IMR-90 (cell line): Measurements from ENCODE around the gene THSD7B. TPM values are rescaled to one million over a fixed set of nuclear protein-coding genes. Genes with fewer than 3 reads are reported as not detected.

ENCODE experiments used
- ATAC-seq: fragments of 200-7000 bp; cut with Tn5 transposase; 2 replicates; pipeline ENCODE4 v1.9.1; 2020; ENCODE audit warnings: low read depth, mild to moderate bottlenecking, moderate library complexity
- BruUV-seq: library from RNA; stranded (reverse); fragments of 400-500 nt; replicated peaks from 2 replicates; lab custom pipeline; 2021; lab: Mats Ljungman, UMichigan
- CTCF ChIA-PET: fragments of 300-600 bp; formaldehyde crosslinking; extraction: SDS; loops from one replicate; lab custom pipeline; 2021; ENCODE audit warnings: antibody characterized with exemption; lab: Yijun Ruan, JAX
- POLR2A ChIA-PET: fragments of 300-600 bp; sonication (Branson Sonifier 250); formaldehyde crosslinking; loops from one replicate; lab custom pipeline; 2022; ENCODE audit warnings: antibody characterized with exemption; ENCODE audit not compliant: unreplicated experiment; lab: Charles Lee
- DNase-seq: peaks from one replicate; pipeline ENCODE4 v3.0.0; 2013
- H2AFZ ChIP-seq: replicated peaks from 2 replicates; pipeline ENCODE3; 2013; ENCODE audit warnings: low read length, mild to moderate bottlenecking; ENCODE audit not compliant: poor library complexity
- H2AK5ac ChIP-seq: 2 replicates; pipeline ENCODE4 v1.6.1; 2013; ENCODE audit warnings: low read depth, low read length, inconsistent platforms
- H2AK9ac ChIP-seq: replicated peaks from 2 replicates; pipeline ENCODE3; 2013; ENCODE audit warnings: mild to moderate bottlenecking, low read depth, low read length, moderate library complexity; ENCODE audit not compliant: poor library complexity
- H2BK120ac ChIP-seq: 2 replicates; pipeline ENCODE4 v1.6.1; 2013; ENCODE audit warnings: low read depth, low read length, inconsistent platforms
- H2BK15ac ChIP-seq: 3 replicates; pipeline ENCODE4 v1.6.1; 2013; ENCODE audit warnings: low read depth, low read length, inconsistent platforms
- H2BK20ac ChIP-seq: 2 replicates; pipeline ENCODE4 v1.6.1; 2013; ENCODE audit warnings: low read depth, mild to moderate bottlenecking, inconsistent platforms, low read length, moderate library complexity
- H2BK5ac ChIP-seq: 2 replicates; pipeline ENCODE4 v1.6.1; 2013; ENCODE audit warnings: mild to moderate bottlenecking, low read depth, low read length, inconsistent platforms; ENCODE audit not compliant: poor library complexity, severe bottlenecking
- H3K14ac ChIP-seq: replicated peaks from 2 replicates; pipeline ENCODE4 v1.6.1; 2013; ENCODE audit warnings: low read depth, low read length, inconsistent platforms
- H3K18ac ChIP-seq: 2 replicates; pipeline ENCODE4 v1.6.1; 2013; ENCODE audit warnings: low read depth, low read length, control low read depth
- H3K23ac ChIP-seq: 2 replicates; pipeline ENCODE4 v1.6.1; 2013; ENCODE audit warnings: low read depth, low read length, inconsistent platforms
- H3K27ac ChIP-seq: 2 replicates; pipeline ENCODE4 v1.5.1; 2013; ENCODE audit warnings: mild to moderate bottlenecking, control low read depth, low read length; ENCODE audit not compliant: insufficient read depth
- H3K27me3 ChIP-seq: 2 replicates; pipeline ENCODE4 v1.6.1; 2013; ENCODE audit warnings: low read length; ENCODE audit not compliant: control insufficient read depth, insufficient read depth
- H3K36me3 ChIP-seq: 2 replicates; pipeline ENCODE4 v1.6.1; 2013; ENCODE audit warnings: low read length, mixed read lengths; ENCODE audit not compliant: control insufficient read depth, insufficient read depth
- H3K4ac ChIP-seq: 2 replicates; pipeline ENCODE4 v1.6.1; 2013; ENCODE audit warnings: low read depth, low read length, inconsistent platforms
- H3K4me1 ChIP-seq: 2 replicates; pipeline ENCODE4 v1.6.1; 2013; ENCODE audit warnings: low read length, mixed read lengths; ENCODE audit not compliant: control insufficient read depth, insufficient read depth
- H3K4me2 ChIP-seq: 2 replicates; pipeline ENCODE4 v1.6.1; 2013; ENCODE audit warnings: low read depth, mild to moderate bottlenecking, control low read depth, low read length, moderate library complexity
- H3K4me3 ChIP-seq: 2 replicates; pipeline ENCODE4 v1.5.1; 2013; ENCODE audit warnings: low read depth, mild to moderate bottlenecking, control low read depth, low read length, moderate library complexity; ENCODE audit not compliant: insufficient read depth
- H3K56ac ChIP-seq: 2 replicates; pipeline ENCODE4 v1.6.1; 2013; ENCODE audit warnings: low read length, inconsistent platforms; ENCODE audit not compliant: insufficient read depth; ENCODE audit errors: extremely low read depth
- H3K79me1 ChIP-seq, 2 experiments: 2 replicates each; pipeline ENCODE4 v1.6.1; 2013; ENCODE audit warnings: low read length in 2 of 2, inconsistent platforms in 1 of 2, low read depth in 1 of 2
- H3K9ac ChIP-seq: 2 replicates; pipeline ENCODE4 v1.6.1; 2013; ENCODE audit warnings: low read depth, low read length, control low read depth
- H3K9me1 ChIP-seq: 2 replicates; pipeline ENCODE4 v1.6.1; 2013; ENCODE audit warnings: low read length, inconsistent platforms; ENCODE audit not compliant: insufficient read depth
- H3K9me3 ChIP-seq: 2 replicates; pipeline ENCODE4 v1.6.1; 2013; ENCODE audit warnings: low read length; ENCODE audit not compliant: control insufficient read depth, insufficient read depth
- H4K20me1 ChIP-seq: 2 replicates; pipeline ENCODE4 v1.6.1; 2013; ENCODE audit warnings: low read length, inconsistent platforms; ENCODE audit not compliant: insufficient read depth
- H4K5ac ChIP-seq: 2 replicates; pipeline ENCODE4 v1.6.1; 2013; ENCODE audit warnings: mild to moderate bottlenecking, low read depth, low read length, control low read depth
- H4K8ac ChIP-seq, 2 experiments: 2 replicates each; pipeline ENCODE4 v1.6.1; 2013; ENCODE audit warnings: low read depth in 2 of 2, low read length in 2 of 2, control low read depth in 1 of 2, inconsistent platforms in 1 of 2
- H4K91ac ChIP-seq: 2 replicates; pipeline ENCODE4 v1.6.1; 2013; ENCODE audit warnings: low read depth, low read length, inconsistent platforms; ENCODE audit not compliant: insufficient read depth
- FOS ChIP-seq: fragments of 150-350 bp; IDR thresholded peaks from 2 replicates; pipeline ENCODE4 v1.6.1; 2016; ENCODE audit warnings: low read depth, low read length
- MAFK ChIP-seq: IDR thresholded peaks from 2 replicates; pipeline ENCODE4 v1.6.1; 2012; ENCODE audit warnings: low read depth, low read length, improper control_type of control experiment
- MAZ ChIP-seq: IDR thresholded peaks from 2 replicates; pipeline ENCODE4 v1.6.1; 2012; ENCODE audit warnings: low read depth, mild to moderate bottlenecking, low read length, improper control_type of control experiment, moderate library complexity, borderline replicate concordance
- NFE2L2 ChIP-seq: fragments of 150-350 bp; IDR thresholded peaks from 2 replicates; pipeline ENCODE4 v1.6.1; 2016; ENCODE audit warnings: low read depth, mild to moderate bottlenecking, low read length
- POLR2A ChIP-seq: IDR thresholded peaks from 2 replicates; pipeline ENCODE4 v1.6.1; 2012; ENCODE audit warnings: mild to moderate bottlenecking, low read depth, low read length
- RAD21 ChIP-seq: IDR thresholded peaks from 2 replicates; pipeline ENCODE4 v1.6.1; 2012; ENCODE audit warnings: low read length, improper control_type of control experiment
- RCOR1 ChIP-seq: IDR thresholded peaks from 2 replicates; pipeline ENCODE4 v1.6.1; 2012; ENCODE audit warnings: mild to moderate bottlenecking, low read length, improper control_type of control experiment; ENCODE audit not compliant: insufficient replicate concordance
- RFX5 ChIP-seq: IDR thresholded peaks from 2 replicates; pipeline ENCODE4 v1.8.0; 2012; ENCODE audit warnings: low read depth, mild to moderate bottlenecking, low read length, moderate library complexity
- WGBS, 2 experiments: methylation state at CpG; one replicate each; pipeline versions ENCODE4 v1.1.5 to v1.1.7; 2013; ENCODE audit warnings: missing lambda C conversion rate in 2 of 2; ENCODE audit not compliant: insufficient read length in 1 of 2; ENCODE audit errors: extremely low coverage in 2 of 2; 5-methylcytosine and 5-hydroxymethylcytosine counted together
- dilution Hi-C: fragments of 300-500 bp; cut with HindIII; formaldehyde crosslinking; loops from one replicate; pipeline ENCODE4 v1.14.3; 2018; ENCODE audit warnings: low sequenced_read_pairs; ENCODE audit not compliant: unreplicated experiment
- in situ Hi-C: fragments of 300-500 bp; cut with MboI; formaldehyde crosslinking; loops from 3 replicates; pipeline ENCODE4 v1.14.3; 2019; ENCODE audit warnings: low sequenced_read_pairs, inconsistent platforms, mixed read lengths
- intact Hi-C: fragments of 100-400 bp; cut with micrococcal nuclease; formaldehyde crosslinking; loops from 2 replicates; pipeline ENCODE4 v1.10.0; 2022
- polyA plus RNA-seq, 3 experiments: library from polyadenylated mRNA; depleted of rRNA; stranded (reverse); fragments of >200 nt; gene quantifications; 2 replicates each; pipeline ENCODE4 v1.2.3, GENCODE V29; 2012; ENCODE audit warnings: low replicate concordance in 1 of 3
- total RNA-seq: library from RNA; depleted of rRNA; stranded (reverse); fragments of >200 nt; gene quantifications from 2 replicates; pipeline ENCODE4 v1.2.3, GENCODE V29; 2012
- TF ChIP-seq, protein P1 (sequence below): fragments of 150-350 bp; IDR thresholded peaks from 2 replicates; pipeline ENCODE4 v1.6.1; 2016; ENCODE audit warnings: low read depth, mild to moderate bottlenecking, low read length, moderate library complexity, borderline replicate concordance

Gene THSD7B
- total and polyA plus RNA-seq, 2 of the 4 experiments (the other 2 are of a cell fraction), result not detected

DNA sequence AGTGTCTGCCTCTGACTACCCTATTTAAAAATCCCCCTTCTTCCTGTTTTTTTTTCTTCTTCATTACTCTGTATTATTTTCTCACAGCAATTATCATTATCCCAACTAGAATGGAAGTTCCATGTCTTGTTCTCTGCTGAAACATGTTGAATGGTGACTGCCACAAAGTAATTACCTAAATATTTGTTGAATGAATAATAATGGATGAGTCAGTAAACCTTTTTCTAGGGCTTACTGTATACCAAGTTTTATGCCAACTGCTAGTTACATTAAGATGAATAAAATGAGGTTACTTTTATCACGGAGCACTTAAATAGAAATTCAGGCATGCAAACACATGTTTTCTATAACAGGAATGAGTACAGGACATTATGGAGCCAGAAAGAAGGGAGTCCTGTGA lies 490.6 kb downstream of the THSD7B start:
- H2BK5ac ChIP-seq, result no peak overlapping the region
- no peaks in the 10 kb centered on the region for H4K20me1 ChIP-seq
- no peak overlapping the region for H3K4ac ChIP-seq
- no peak overlapping the region for H3K27ac ChIP-seq
- H2BK120ac ChIP-seq, result no peak overlapping the region
- peaks cover 4% of the 10 kb centered on the region for H3K9me3 ChIP-seq
- no peaks in the 10 kb centered on the region for H3K79me1 ChIP-seq
- H3K14ac ChIP-seq, result no peak overlapping the region
- H2AFZ ChIP-seq, result no peak overlapping the region
- no peak overlapping the region for H3K4me2 ChIP-seq
- no peak overlapping the region for H3K4me3 ChIP-seq
- ChIA-PET CTCF (no interaction called here), POLR2A (no interaction called here)
- no TSS peak for BruUV-seq
- H2BK20ac ChIP-seq, result no peak overlapping the region
- H4K91ac ChIP-seq, result no peak overlapping the region
- DNase-seq, result no peak
- ATAC-seq, result no peak
- no peak overlapping the region for H3K18ac ChIP-seq
- H3K4me1 ChIP-seq, result no peaks in the 10 kb centered on the region
- intact Hi-C loops, result no loop called here
- in situ Hi-C loops, result no loop called here
- no peak overlapping the region for H3K23ac ChIP-seq
- H3K9me1 ChIP-seq, result no peaks in the 10 kb centered on the region
- no peak for TF ChIP-seq RFX5
- TF ChIP-seq RAD21, result no peak
- TF ChIP-seq MAZ, result no peak
- TF ChIP-seq MAFK, result no peak
- TF ChIP-seq POLR2A, result no peak
- TF ChIP-seq, protein P1, sequence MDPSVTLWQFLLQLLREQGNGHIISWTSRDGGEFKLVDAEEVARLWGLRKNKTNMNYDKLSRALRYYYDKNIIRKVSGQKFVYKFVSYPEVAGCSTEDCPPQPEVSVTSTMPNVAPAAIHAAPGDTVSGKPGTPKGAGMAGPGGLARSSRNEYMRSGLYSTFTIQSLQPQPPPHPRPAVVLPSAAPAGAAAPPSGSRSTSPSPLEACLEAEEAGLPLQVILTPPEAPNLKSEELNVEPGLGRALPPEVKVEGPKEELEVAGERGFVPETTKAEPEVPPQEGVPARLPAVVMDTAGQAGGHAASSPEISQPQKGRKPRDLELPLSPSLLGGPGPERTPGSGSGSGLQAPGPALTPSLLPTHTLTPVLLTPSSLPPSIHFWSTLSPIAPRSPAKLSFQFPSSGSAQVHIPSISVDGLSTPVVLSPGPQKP, result no peak
- TF ChIP-seq FOS, result no peak
- TF ChIP-seq RCOR1, result no peak
- no peak for TF ChIP-seq NFE2L2
- no peak overlapping the region for H3K56ac ChIP-seq
- no peaks in the 10 kb centered on the region for H3K27me3 ChIP-seq
- H4K8ac ChIP-seq, result no peak overlapping the region
- H2AK9ac ChIP-seq, result no peak overlapping the region
- WGBS, 2 experiments, result no CpG with 5 or more reads among the region's 1 CpG
- no peak overlapping the region for H2AK5ac ChIP-seq
- no peak overlapping the region for H4K5ac ChIP-seq
- H3K36me3 ChIP-seq, result no peaks in the 10 kb centered on the region
- no peak overlapping the region for H2BK15ac ChIP-seq
- dilution Hi-C loops, result no loop called here
- H3K9ac ChIP-seq, result no peak overlapping the region
